Measurements from ENCODE around the gene FXN. TPM values are rescaled to one million over a fixed set of nuclear protein-coding genes. Genes with fewer than 3 reads are reported as not detected.
A peak's percentile ranks its signal among the peaks of the same experiment; 100 is the strongest.

Gene FXN
- total RNA-seq, 4 donors from 2014 or later: 4.2 to 15.2 (median 9.6) TPM

- Histone ChIP-seq H3K9me3 (no peaks in the 10 kb centered on the region), H3K36me3 (no peaks in the 10 kb centered on the region), H3K27ac (replicated peaks in 1 of 4) (no peak overlapping the region), H3K4me1 (peaks cover 5 to 15% (median 11%) of the 10 kb centered on the region in 4 donors), H3K27me3 (no peaks in the 10 kb centered on the region), H3K4me3 (no peak overlapping the region)
- intact Hi-C loops (cut with DNase I): no loop called here
- TF ChIP-seq, protein P1, sequence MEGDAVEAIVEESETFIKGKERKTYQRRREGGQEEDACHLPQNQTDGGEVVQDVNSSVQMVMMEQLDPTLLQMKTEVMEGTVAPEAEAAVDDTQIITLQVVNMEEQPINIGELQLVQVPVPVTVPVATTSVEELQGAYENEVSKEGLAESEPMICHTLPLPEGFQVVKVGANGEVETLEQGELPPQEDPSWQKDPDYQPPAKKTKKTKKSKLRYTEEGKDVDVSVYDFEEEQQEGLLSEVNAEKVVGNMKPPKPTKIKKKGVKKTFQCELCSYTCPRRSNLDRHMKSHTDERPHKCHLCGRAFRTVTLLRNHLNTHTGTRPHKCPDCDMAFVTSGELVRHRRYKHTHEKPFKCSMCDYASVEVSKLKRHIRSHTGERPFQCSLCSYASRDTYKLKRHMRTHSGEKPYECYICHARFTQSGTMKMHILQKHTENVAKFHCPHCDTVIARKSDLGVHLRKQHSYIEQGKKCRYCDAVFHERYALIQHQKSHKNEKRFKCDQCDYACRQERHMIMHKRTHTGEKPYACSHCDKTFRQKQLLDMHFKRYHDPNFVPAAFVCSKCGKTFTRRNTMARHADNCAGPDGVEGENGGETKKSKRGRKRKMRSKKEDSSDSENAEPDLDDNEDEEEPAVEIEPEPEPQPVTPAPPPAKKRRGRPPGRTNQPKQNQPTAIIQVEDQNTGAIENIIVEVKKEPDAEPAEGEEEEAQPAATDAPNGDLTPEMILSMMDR (IDR thresholded peaks at IDR 0.05): no peak
- no peak for TF ChIP-seq POLR2AphosphoS5 (IDR thresholded peaks at IDR 0.05)
- TF ChIP-seq POLR2A (IDR thresholded peaks at IDR 0.05; ENCODE audit: low read depth): no peak
- TF ChIP-seq EP300 (IDR thresholded peaks at IDR 0.05): no peak
- no peak for DNase-seq (ENCODE audit: extremely low spot score)
- WGBS: 41% methylated on average over 3 of the region's 3 CpGs
Measured at GRCh38 chr9:69019808-69020207, 15.7 kb upstream of the FXN start.

GRCh38 chr9:69020301-69021145 is 15.0 kb upstream of the FXN start:
- intact Hi-C loops (cut with DNase I): no loop called here
- H3K9me3 ChIP-seq: no peaks in the 10 kb centered on the region

DNA sequence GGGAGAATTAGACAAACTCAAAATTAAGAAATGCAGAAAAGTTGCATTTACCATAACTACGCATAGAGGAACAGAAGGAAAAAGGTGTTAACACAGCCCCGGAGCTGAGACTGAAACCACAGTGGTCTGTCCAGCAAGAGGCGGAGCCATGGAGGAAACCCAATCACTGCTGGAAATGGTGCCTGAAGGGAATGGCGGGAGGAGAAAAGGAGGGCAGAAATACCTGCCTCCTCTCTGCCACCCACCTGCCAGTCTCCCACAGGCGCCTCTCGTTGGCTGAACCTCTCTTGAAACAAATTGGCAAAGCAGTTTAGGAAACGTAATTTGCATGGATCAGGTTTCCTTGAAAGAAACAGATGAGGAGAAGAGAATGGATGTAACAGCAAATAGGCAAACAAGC is 11.9 kb upstream of the FXN start:
- 57% methylated on average over 7 of the region's 7 CpGs for WGBS
- Histone ChIP-seq H3K4me1 (no peaks in the 10 kb centered on the region), H3K36me3 (no peaks in the 10 kb centered on the region), H3K4me3 (peak overlapping the region in 1 of 4 donors; percentile 3), H3K27ac (replicated peaks in 1 of 4) (no peak overlapping the region), H3K9me3 (no peaks in the 10 kb centered on the region), H3K27me3 (peaks cover 0 to 4% (median 0%) of the 10 kb centered on the region in 4 donors)
- DNase-seq (ENCODE audit: extremely low spot score): no peak
- TF ChIP-seq, protein P1 (IDR thresholded peaks at IDR 0.05): no peak
- TF ChIP-seq EP300 (IDR thresholded peaks at IDR 0.05): no peak
- no peak for TF ChIP-seq POLR2A (IDR thresholded peaks at IDR 0.05; ENCODE audit: low read depth)
- no peak for TF ChIP-seq POLR2AphosphoS5 (IDR thresholded peaks at IDR 0.05)
- intact Hi-C loops (cut with DNase I): no loop called here

More at GRCh38 chr9:69020301-69021145, 15.0 kb upstream of the FXN start:
- Histone ChIP-seq H3K36me3 (no peaks in the 10 kb centered on the region), H3K27ac (replicated peaks in 1 of 4) (no peak overlapping the region), H3K27me3 (peaks cover 0 to 4% (median 0%) of the 10 kb centered on the region in 4 donors), H3K4me1 (peaks cover 5 to 15% (median 11%) of the 10 kb centered on the region in 4 donors), H3K4me3 (no peak overlapping the region)
- 87% methylated on average over 8 of the region's 8 CpGs for WGBS
- no peak for DNase-seq (ENCODE audit: extremely low spot score)
- no peak for TF ChIP-seq POLR2AphosphoS5 (IDR thresholded peaks at IDR 0.05)
- TF ChIP-seq, protein P1 (IDR thresholded peaks at IDR 0.05): no peak
- no peak for TF ChIP-seq EP300 (IDR thresholded peaks at IDR 0.05)
- TF ChIP-seq POLR2A (IDR thresholded peaks at IDR 0.05; ENCODE audit: low read depth): no peak

DNA sequence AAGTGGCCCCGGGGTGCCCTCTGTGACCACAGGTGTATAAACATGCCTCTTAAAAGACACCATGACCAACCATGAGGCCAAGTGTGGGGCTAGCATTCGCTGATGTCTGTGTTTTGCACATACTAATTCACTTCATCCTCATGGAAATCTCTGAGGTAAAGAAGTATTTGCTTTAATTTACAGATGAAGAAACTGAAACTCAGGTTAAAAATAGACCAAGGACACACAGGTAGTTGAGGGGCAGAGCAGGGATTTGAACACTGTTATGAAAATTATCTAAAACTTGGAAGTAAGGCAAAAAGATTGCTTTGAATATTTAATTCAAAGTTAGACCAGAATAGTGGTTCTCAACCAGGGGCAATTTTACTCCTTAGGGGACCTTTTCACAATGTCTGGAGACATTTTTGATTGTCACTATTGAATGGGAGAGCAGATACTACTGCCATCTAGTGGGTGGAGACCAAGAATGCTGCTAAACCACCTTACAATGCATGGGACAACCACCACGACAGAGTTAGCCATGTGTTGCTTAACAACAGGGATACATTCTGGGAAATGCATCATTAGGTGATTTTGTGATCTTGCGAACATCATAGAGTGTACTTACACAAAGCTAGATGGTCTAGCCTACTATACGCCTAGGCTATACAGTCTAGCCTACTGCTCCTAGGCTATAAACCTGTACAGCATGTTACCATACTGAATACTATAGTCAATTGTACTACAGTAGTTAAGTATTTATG is 8.0 kb upstream of the FXN start:
- Histone ChIP-seq H3K4me1 (no peaks in the 10 kb centered on the region), H3K27ac (replicated peaks in 1 of 4) (no peak overlapping the region), H3K27me3 (peaks cover 0 to 4% (median 0%) of the 10 kb centered on the region in 4 donors), H3K9me3 (no peaks in the 10 kb centered on the region), H3K36me3 (no peaks in the 10 kb centered on the region), H3K4me3 (no peak overlapping the region)
- intact Hi-C loops (cut with DNase I): no loop called here
- TF ChIP-seq POLR2AphosphoS5 (IDR thresholded peaks at IDR 0.05) (no peak), EP300 (IDR thresholded peaks at IDR 0.05) (no peak), POLR2A (IDR thresholded peaks at IDR 0.05; ENCODE audit: low read depth) (no peak)
- TF ChIP-seq, protein P1 (IDR thresholded peaks at IDR 0.05): peak; percentile 56 to 78 (median 61)
- 52% methylated on average over 5 of the region's 5 CpGs for WGBS
- no peak for DNase-seq (ENCODE audit: extremely low spot score)
